GM20000 (cell line): ENCODE measurements around the gene TPPP3.

ENCODE experiments used
- DNase-seq: peaks from one replicate; pipeline ENCODE4 v3.0.0; 2012; ENCODE audit warnings: low spot score
- TF ChIP-seq, protein P1 (sequence below): IDR thresholded peaks from 2 replicates; pipeline ENCODE4 v1.5.1; 2012; ENCODE audit warnings: mild to moderate bottlenecking, control low read depth; ENCODE audit errors: extremely low read depth, missing control alignments

TPPP3 gene

DNA sequence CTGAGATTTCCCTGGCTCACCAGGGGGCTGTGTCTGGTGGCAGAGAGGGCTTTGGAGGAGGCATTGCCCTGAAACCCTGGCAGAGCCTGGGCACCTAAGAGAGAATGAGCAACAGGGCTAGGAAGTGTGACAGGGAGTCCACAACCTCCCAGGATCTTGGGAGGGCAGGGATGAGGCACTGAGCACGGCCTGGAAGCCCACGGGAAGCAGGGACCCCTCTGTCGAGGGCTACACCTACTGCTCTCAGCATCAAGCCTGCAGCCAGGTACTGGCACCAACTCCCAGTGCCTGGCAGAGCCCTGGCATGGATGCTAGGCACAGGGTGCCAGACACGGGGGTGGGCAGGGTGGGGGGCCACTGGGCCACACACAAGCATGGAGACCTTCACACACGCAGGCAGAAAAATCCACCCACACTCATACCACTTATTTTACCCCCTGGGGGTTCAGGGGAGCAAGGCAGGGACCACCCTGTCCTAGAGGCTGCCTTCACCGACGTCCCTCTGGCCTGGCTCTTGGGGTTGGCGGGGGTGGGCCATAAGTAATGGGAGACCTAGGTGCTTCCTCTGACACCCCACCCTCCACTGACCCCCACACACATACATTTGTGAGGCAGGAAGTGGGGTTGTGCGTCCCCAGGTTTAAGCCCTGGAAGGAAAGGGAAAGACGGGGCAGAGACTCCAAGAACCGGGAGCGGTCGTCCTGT lies 36.7 kb upstream of the TPPP3 start:
- DNase-seq, result no peak
- TF ChIP-seq, protein P1, sequence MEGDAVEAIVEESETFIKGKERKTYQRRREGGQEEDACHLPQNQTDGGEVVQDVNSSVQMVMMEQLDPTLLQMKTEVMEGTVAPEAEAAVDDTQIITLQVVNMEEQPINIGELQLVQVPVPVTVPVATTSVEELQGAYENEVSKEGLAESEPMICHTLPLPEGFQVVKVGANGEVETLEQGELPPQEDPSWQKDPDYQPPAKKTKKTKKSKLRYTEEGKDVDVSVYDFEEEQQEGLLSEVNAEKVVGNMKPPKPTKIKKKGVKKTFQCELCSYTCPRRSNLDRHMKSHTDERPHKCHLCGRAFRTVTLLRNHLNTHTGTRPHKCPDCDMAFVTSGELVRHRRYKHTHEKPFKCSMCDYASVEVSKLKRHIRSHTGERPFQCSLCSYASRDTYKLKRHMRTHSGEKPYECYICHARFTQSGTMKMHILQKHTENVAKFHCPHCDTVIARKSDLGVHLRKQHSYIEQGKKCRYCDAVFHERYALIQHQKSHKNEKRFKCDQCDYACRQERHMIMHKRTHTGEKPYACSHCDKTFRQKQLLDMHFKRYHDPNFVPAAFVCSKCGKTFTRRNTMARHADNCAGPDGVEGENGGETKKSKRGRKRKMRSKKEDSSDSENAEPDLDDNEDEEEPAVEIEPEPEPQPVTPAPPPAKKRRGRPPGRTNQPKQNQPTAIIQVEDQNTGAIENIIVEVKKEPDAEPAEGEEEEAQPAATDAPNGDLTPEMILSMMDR, result no peak

DNA sequence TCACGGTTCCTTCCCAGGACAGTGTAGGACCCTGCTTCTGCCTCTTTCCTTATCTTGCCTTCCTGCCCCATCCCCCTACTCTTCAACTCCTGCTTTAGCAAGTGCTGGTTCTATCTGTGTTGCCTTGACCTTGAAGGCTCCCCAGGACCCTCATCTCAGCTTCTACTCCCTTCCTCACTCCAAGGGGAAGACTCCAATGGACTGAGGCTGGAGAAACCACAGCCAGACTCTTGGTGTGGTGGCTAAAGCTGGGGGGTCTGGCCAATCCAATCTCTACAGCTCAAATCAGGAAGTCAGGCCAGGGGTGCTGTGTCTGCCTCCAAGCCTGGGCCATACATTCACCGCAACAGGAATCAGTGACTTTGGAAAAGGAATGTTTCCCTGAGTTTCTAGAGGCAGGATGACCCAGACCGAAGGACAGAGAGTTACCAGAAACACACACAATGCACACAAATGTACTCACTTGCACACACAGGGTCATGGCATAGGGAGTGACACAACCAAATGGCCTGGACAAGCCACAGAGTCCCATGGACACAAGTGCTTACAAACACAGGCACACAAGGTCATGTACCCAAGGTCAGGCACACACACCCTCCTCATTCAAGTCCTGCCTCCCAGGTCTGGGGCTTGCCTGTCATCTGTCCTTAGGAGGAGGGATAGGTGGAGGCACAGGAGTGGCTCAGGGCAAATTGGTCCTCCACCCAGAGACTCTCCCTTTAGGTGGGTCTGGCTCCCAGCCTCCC lies 35.9 kb upstream of the TPPP3 start:
- TF ChIP-seq, protein P1, result no peak

DNA sequence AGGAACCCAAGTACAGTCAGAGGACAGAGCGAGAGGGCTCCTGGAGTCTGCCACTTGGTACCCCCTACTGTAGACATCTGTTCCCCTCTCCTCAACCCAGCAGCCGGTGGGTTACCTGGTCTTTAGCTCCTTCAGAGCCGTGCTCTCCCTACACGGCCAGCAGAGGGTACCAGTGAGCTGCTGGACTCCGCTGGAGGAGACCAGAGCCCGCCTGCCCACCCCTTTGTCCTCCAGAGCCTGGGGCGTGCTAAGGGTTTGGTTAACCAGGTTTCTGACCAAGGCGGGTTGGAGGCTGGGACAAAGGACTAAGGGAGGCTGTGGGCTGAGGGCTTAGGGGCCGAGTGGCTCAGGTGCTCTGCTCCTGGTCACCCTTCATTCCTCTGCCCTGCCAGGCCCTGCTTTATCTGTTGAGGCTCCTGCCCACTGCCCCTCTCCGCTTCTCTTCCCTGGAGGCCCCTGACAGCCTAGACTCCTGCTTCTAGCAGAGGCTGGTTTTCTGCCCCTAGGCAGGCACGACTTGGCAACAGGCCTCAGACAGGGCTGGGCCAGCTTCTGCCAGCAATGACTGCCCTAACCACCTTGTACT lies 34.9 kb upstream of the TPPP3 start:
- peak; percentile 85 for DNase-seq
- TF ChIP-seq, protein P1, result peak; percentile 87

More for the DNA sequence above, 35.9 kb upstream of the TPPP3 start:
- no peak for DNase-seq

DNA sequence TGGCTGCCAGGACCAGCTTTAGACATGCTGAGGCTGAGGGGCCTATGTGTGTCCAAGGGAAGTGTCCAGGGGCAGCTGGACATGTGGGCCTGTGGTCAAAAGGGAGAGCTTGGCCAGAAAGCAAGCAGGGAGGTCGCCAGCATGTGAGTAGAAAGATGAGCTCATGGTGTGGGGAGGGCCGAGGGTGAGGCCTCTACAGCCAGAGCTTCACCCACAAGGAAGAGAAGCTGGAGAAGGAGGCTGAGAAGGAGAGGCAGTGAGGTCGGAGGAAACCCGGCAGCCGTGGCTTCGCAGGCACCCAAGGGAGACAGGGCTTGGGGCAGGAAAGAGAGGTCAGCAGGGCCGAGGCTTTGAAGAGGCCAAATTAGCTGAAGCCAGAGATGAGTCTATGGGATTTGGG lies 33.7 kb upstream of the TPPP3 start:
- TF ChIP-seq, protein P1, result no peak
- DNase-seq, result no peak

DNA sequence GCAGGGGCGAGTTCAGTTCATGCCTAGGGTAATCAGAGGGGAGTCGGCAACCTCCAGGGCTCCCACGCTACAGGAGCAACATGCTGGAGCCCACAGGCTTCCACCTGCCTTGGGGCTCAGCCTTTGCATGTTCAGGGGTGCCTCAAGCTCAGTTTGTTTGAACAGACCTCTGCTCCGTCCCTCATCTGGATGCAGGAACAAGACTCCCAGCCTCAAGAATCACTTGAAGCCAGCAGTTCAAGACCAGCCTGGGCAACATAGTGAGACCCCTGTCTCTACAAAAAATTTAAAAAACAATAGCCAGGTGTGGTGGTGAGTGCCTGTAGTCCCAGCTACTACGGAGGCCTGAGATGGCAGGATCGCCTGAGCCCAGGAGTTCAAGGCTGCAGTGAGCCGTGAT lies 32.7 kb upstream of the TPPP3 start:
- no peak for DNase-seq
- TF ChIP-seq, protein P1, result no peak

DNA sequence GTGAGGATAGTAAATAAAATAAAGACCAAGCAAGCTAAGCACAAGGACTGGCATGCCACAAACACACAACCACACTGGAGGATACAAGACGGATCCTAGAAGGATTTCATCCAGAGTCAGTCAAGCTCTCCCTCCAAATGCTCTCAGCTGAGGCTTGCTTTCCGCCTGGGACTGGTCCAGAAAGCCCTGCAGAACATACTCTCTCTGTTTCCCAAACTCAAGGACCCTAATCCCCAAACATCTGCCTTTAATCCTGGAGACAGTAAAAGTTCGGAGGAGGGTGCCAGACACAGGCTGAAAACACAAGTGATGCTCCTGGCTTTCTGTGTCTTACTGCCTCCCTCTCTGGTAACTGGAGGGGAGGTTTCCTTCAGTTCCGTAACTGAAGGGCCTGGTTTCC lies 32.3 kb upstream of the TPPP3 start:
- DNase-seq, result no peak
- TF ChIP-seq, protein P1, result no peak

DNA sequence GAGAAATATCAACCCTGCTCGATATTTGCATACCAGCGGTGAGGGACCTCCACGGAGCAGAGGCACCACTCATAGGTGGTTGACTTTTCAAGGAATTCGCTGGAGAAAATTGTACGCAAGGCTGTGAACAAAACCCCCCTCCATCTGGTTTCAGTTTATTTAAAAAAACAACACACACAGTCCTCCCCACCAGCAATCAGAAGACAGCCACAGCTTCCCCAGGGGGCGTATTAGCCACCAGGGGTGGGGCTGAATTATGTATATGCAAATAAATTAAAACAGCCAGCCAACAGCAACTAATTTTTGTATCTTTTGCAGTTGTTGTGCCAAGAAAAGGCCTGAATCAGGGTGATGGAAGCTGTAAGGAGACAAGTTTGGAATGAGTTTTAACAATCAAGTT lies 31.8 kb upstream of the TPPP3 start:
- no peak for DNase-seq

More for the DNA sequence above, 31.8 kb upstream of the TPPP3 start:
- TF ChIP-seq, protein P1, result no peak
